ENCODE data around the gene SMC1B. TPM values are rescaled to one million over a fixed set of nuclear protein-coding genes. Genes with fewer than 3 reads are reported as not detected.

SMC1B gene
- total and polyA plus RNA-seq, 7 donors: not detected

- DNase-seq (peak in 1 of 2 donors; percentile 34), ATAC-seq (no peak)
- no peaks in the 10 kb centered on the region for H3K4me1 ChIP-seq
- peaks cover 0 to 1% (median 0%) of the 10 kb centered on the region in 3 donors for H3K27me3 ChIP-seq (ENCODE audit: insufficient read depth in 3 of 3, low read length in 2 of 3)
- no peaks in the 10 kb centered on the region for H3K36me3 ChIP-seq (ENCODE audit: insufficient read depth in 1 of 2, low read depth in 1 of 2)
- H3K4me3 ChIP-seq: no peak overlapping the region
- no peak for TF ChIP-seq CTCF (IDR thresholded peaks at IDR 0.05)
- no peak overlapping the region for H3K27ac ChIP-seq
- H3K9me3 ChIP-seq: no peaks in the 10 kb centered on the region
- intact Hi-C loops (cut with DNase I): no loop called here
- 97 to 98% (median 97%) methylated on average over 13 of the region's 13 CpGs for WGBS, 3 donors
Observed at GRCh38 chr22:45458532-45458931, 45.1 kb upstream of the SMC1B start.

- peak in 1 of 2 donors; percentile 32 for DNase-seq
Observed at GRCh38 chr22:45456811-45457210, 43.4 kb upstream of the SMC1B start.

GRCh38 chr22:45455621-45456020 lies 42.2 kb upstream of the SMC1B start:
- no peaks in the 10 kb centered on the region for H3K4me1 ChIP-seq

More at GRCh38 chr22:45456811-45457210, 43.4 kb upstream of the SMC1B start:
- H3K9me3 ChIP-seq: no peaks in the 10 kb centered on the region
- WGBS, 3 donors: 85 to 94% (median 90%) methylated on average over 8 of the region's 8 CpGs
- no peak for ATAC-seq
- no peak overlapping the region for H3K4me3 ChIP-seq
- peaks cover 0 to 1% (median 0%) of the 10 kb centered on the region in 3 donors for H3K27me3 ChIP-seq (ENCODE audit: insufficient read depth in 3 of 3, low read length in 2 of 3)
- no peaks in the 10 kb centered on the region for H3K4me1 ChIP-seq
- intact Hi-C loops (cut with DNase I): no loop called here
- H3K27ac ChIP-seq: no peak overlapping the region
- TF ChIP-seq CTCF (IDR thresholded peaks at IDR 0.05): no peak
- H3K36me3 ChIP-seq (ENCODE audit: insufficient read depth in 1 of 2, low read depth in 1 of 2): no peaks in the 10 kb centered on the region

GRCh38 chr22:45455212-45455611 lies 41.8 kb upstream of the SMC1B start:
- Histone ChIP-seq H3K36me3 (ENCODE audit: insufficient read depth in 1 of 2, low read depth in 1 of 2) (no peaks in the 10 kb centered on the region), H3K27ac (no peak overlapping the region), H3K4me1 (no peaks in the 10 kb centered on the region), H3K9me3 (no peaks in the 10 kb centered on the region), H3K4me3 (no peak overlapping the region), H3K27me3 (ENCODE audit: insufficient read depth in 3 of 3, low read length in 2 of 3) (peaks cover 0 to 1% (median 0%) of the 10 kb centered on the region in 3 donors)
- DNase-seq: peak in 1 of 2 donors; percentile 32
- ATAC-seq: no peak
- 46 to 61% (median 52%) methylated on average over 14 of the region's 14 CpGs for WGBS, 3 donors
- TF ChIP-seq CTCF (IDR thresholded peaks at IDR 0.05): no peak
- intact Hi-C loops (cut with DNase I): no loop called here

More at GRCh38 chr22:45455621-45456020, 42.2 kb upstream of the SMC1B start:
- TF ChIP-seq CTCF (IDR thresholded peaks at IDR 0.05): no peak
- no peak overlapping the region for H3K4me3 ChIP-seq
- H3K9me3 ChIP-seq: no peaks in the 10 kb centered on the region
- DNase-seq (peak in 1 of 2 donors; percentile 29), ATAC-seq (no peak)
- no peak overlapping the region for H3K27ac ChIP-seq
- no peaks in the 10 kb centered on the region for H3K36me3 ChIP-seq (ENCODE audit: insufficient read depth in 1 of 2, low read depth in 1 of 2)
- 92% methylated on average over 4 of the region's 4 CpGs for WGBS, 3 donors
- peaks cover 0 to 1% (median 0%) of the 10 kb centered on the region in 3 donors for H3K27me3 ChIP-seq (ENCODE audit: insufficient read depth in 3 of 3, low read length in 2 of 3)
- intact Hi-C loops (cut with DNase I): no loop called here

GRCh38 chr22:45454275-45454674 lies 40.9 kb upstream of the SMC1B start:
- TF ChIP-seq CTCF (IDR thresholded peaks at IDR 0.05): no peak
- intact Hi-C loops (cut with DNase I): no loop called here
- H3K27me3 ChIP-seq (ENCODE audit: insufficient read depth in 3 of 3, low read length in 2 of 3): no peaks in the 10 kb centered on the region
- no peaks in the 10 kb centered on the region for H3K4me1 ChIP-seq
- 56 to 76% (median 57%) methylated on average over 4 of the region's 4 CpGs for WGBS, 3 donors
- DNase-seq: peak in 1 of 2 donors; percentile 15
- no peaks in the 10 kb centered on the region for H3K9me3 ChIP-seq
- no peaks in the 10 kb centered on the region for H3K36me3 ChIP-seq (ENCODE audit: insufficient read depth in 1 of 2, low read depth in 1 of 2)
- no peak overlapping the region for H3K27ac ChIP-seq
- no peak overlapping the region for H3K4me3 ChIP-seq
- no peak for ATAC-seq
